GM21576 (cell line): ENCODE data around the gene TMEM33.
A peak's percentile ranks its signal among the peaks of the same experiment; 100 is the strongest.
"Not testable (repeated sequence)": the region's sequence is repeated elsewhere in the genome, so short reads cannot be mapped to it uniquely, and the experiment has no call there.

Experiments used
- ATAC-seq: cut with Tn5 transposase; IDR thresholded peaks from one replicate; pipeline ENCODE4 v1.9.1; 2021; ENCODE audit warnings: mild to moderate bottlenecking, moderate library complexity; ENCODE audit not compliant: unreplicated experiment

The TMEM33 gene

GRCh38 chr4:41934901-41935651 lies at the start of gene TMEM33:
TMEM33 (plus strand) TSS chr4:41935429; CDS start chr4:41935485, 56 bp downstream.
- ATAC-seq: peak; percentile 92

- ATAC-seq: no peak
Observed at GRCh38 chr4:41885456-41885855, 49.8 kb upstream of the TMEM33 start.

- ATAC-seq: no peak
Observed at GRCh38 chr4:41887277-41887676, 48.0 kb upstream of the TMEM33 start.

- no peak for ATAC-seq
Observed at GRCh38 chr4:41887821-41888686, 47.2 kb upstream of the TMEM33 start.

- no peak for ATAC-seq
Observed at GRCh38 chr4:41888687-41889074, 46.5 kb upstream of the TMEM33 start.

- no peak for ATAC-seq
Observed at GRCh38 chr4:41889317-41889716, 45.9 kb upstream of the TMEM33 start.

GRCh38 chr4:41890085-41890484 lies 45.1 kb upstream of the TMEM33 start:
- ATAC-seq: no peak

GRCh38 chr4:41896648-41897047 lies 38.6 kb upstream of the TMEM33 start:
- no peak for ATAC-seq

- ATAC-seq: no peak
Observed at GRCh38 chr4:41897698-41898097, 37.5 kb upstream of the TMEM33 start.

GRCh38 chr4:41909136-41909535 lies 26.1 kb upstream of the TMEM33 start:
- ATAC-seq: not testable (repeated sequence)

GRCh38 chr4:41912546-41912945 lies 22.7 kb upstream of the TMEM33 start:
- no peak for ATAC-seq

- no peak for ATAC-seq
Observed at GRCh38 chr4:41913509-41913908, 21.7 kb upstream of the TMEM33 start.

- no peak for ATAC-seq
Observed at GRCh38 chr4:41918278-41918677, 17.0 kb upstream of the TMEM33 start.

GRCh38 chr4:41920416-41920815 lies 14.8 kb upstream of the TMEM33 start:
- not testable (repeated sequence) for ATAC-seq

- ATAC-seq: no peak
Observed at GRCh38 chr4:41921476-41921875, 13.8 kb upstream of the TMEM33 start.

GRCh38 chr4:41927796-41928499 lies 7.3 kb upstream of the TMEM33 start:
- no peak for ATAC-seq

- no peak for ATAC-seq
Observed at GRCh38 chr4:41930139-41930831, 4.9 kb upstream of the TMEM33 start.

- ATAC-seq: no peak
Observed at GRCh38 chr4:41932988-41933387, 2.2 kb upstream of the TMEM33 start.

GRCh38 chr4:41933997-41934503 lies 1.2 kb upstream of the TMEM33 start:
- ATAC-seq: no peak

GRCh38 chr4:41934514-41934900 lies 722 bp upstream of the TMEM33 start:
- ATAC-seq: no peak

GRCh38 chr4:41935652-41936021 lies 408 bp downstream of the TMEM33 start:
- ATAC-seq: peak; percentile 12
